Lung microvascular endothelial cell (primary cell): ENCODE data around the gene RAN. TPM values are rescaled to one million over a fixed set of nuclear protein-coding genes. Genes with fewer than 3 reads are reported as not detected.

Source experiments
- total RNA-seq: library from RNA; depleted of rRNA; stranded (reverse); fragments of >200 nt; gene quantifications from 2 replicates; pipeline ENCODE4 v1.2.1, GENCODE V29; 2014

The RAN gene
- total RNA-seq, 1 donor from 2014 or later = 296 TPM

Other genes starting within 250 kb of the RAN start
- gene RIMBP2, start 155.8 kb upstream of the RAN start, total RNA-seq = not detected in 2 replicates
- 16.8 and 23.8 TPM in 2 replicates for gene STX2, start 32.8 kb upstream of the RAN start, total RNA-seq
- gene ADGRD1, start 81.8 kb downstream of the RAN start, total RNA-seq = 0.20 and 0.22 TPM in 2 replicates